Measurements from ENCODE around the gene ZSCAN18. TPM values are rescaled to one million over a fixed set of nuclear protein-coding genes. Genes with fewer than 3 reads are reported as not detected.

ZSCAN18 gene
- total RNA-seq, 1 experiment from 2014 or later = 0.12 TPM

- ChIA-PET POLR2A (no interaction called here), CTCF (no interaction called here), RAD21 (ENCODE audit: low non-redundant PET in 1 of 2, low total read pairs in 2 of 2, uncharacterized antibody in 2 of 2, unreplicated experiment in 2 of 2) (no interaction called here)
- peaks cover 4 to 17% of the 10 kb centered on the region in 2 experiments; a peak in 2 of 4 replicates for H3K9me3 ChIP-seq (ENCODE audit: control insufficient read depth in 1 of 2, insufficient read depth in 1 of 2, low read depth in 1 of 2, low read length in 2 of 2)
- H3K27me3 ChIP-seq (ENCODE audit: insufficient read depth, low read length) = no peaks in the 10 kb centered on the region
- BruUV-seq (replicated peaks) = no TSS peak
- no peaks in the 10 kb centered on the region for H3K4me1 ChIP-seq (ENCODE audit: control insufficient read depth in 1 of 2, insufficient read depth in 2 of 2, low read length in 2 of 2)
- DNase-seq (ENCODE audit: low read depth, low spot score) (no peak), ATAC-seq (no peak)
- H3K4me3 ChIP-seq (replicated peaks in 1 of 2; ENCODE audit: low read depth in 1 of 2, low read length in 2 of 2) = no peak overlapping the region
- H3K36me3 ChIP-seq (ENCODE audit: control insufficient read depth in 1 of 2, insufficient read depth in 2 of 2, low read length in 2 of 2) = no peaks in the 10 kb centered on the region
- H3K9ac ChIP-seq (ENCODE audit: low read length) = no peak overlapping the region
- intact Hi-C loops (cut with micrococcal nuclease) = no loop called here
- no peak overlapping the region for H3K4me2 ChIP-seq (ENCODE audit: low read length)
- no peaks in the 10 kb centered on the region for H4K20me1 ChIP-seq (ENCODE audit: insufficient read depth)
- H3K27ac ChIP-seq (ENCODE audit: low read depth, low read length) = no peak overlapping the region
- TF ChIP-seq CTCF (IDR thresholded peaks at IDR 0.05 in 2 of 3, conservative IDR thresholded peaks at IDR 0.05 in 1 of 3; ENCODE audit: borderline replicate concordance in 1 of 3, insufficient read depth in 1 of 3, low read depth in 2 of 3, low read length in 2 of 3) (no peak), JUND (IDR thresholded peaks at IDR 0.05) (no peak), POLR2A (IDR thresholded peaks at IDR 0.05; ENCODE audit: borderline replicate concordance, extremely low read depth, insufficient read depth, insufficient read length) (no peak), CBX3 (IDR thresholded peaks at IDR 0.05; ENCODE audit: low read depth) (no peak), EGR1 (IDR thresholded peaks at IDR 0.05; ENCODE audit: low read depth) (no peak), SIN3A (IDR thresholded peaks at IDR 0.05; ENCODE audit: low read depth) (no peak), ELF1 (IDR thresholded peaks at IDR 0.05; ENCODE audit: borderline replicate concordance, low read depth) (no peak), YY1 (IDR thresholded peaks at IDR 0.05; ENCODE audit: extremely low read depth, insufficient replicate concordance, low read depth, low read length) (no peak), TCF7L2 (IDR thresholded peaks at IDR 0.05; ENCODE audit: borderline replicate concordance, extremely low read depth, insufficient read depth, insufficient read length) (no peak), SP1 (IDR thresholded peaks at IDR 0.05; ENCODE audit: low read depth) (no peak), MAX (IDR thresholded peaks at IDR 0.05) (no peak), EZH2phosphoT487 (IDR thresholded peaks at IDR 0.05; ENCODE audit: borderline replicate concordance) (no peak), EZH2 (IDR thresholded peaks at IDR 0.05) (no peak), RAD21 (IDR thresholded peaks at IDR 0.05; ENCODE audit: low read depth) (no peak), ZNF274 (IDR thresholded peaks at IDR 0.05; ENCODE audit: low read depth, low read length) (no peak)
- TF ChIP-seq, protein P1, sequence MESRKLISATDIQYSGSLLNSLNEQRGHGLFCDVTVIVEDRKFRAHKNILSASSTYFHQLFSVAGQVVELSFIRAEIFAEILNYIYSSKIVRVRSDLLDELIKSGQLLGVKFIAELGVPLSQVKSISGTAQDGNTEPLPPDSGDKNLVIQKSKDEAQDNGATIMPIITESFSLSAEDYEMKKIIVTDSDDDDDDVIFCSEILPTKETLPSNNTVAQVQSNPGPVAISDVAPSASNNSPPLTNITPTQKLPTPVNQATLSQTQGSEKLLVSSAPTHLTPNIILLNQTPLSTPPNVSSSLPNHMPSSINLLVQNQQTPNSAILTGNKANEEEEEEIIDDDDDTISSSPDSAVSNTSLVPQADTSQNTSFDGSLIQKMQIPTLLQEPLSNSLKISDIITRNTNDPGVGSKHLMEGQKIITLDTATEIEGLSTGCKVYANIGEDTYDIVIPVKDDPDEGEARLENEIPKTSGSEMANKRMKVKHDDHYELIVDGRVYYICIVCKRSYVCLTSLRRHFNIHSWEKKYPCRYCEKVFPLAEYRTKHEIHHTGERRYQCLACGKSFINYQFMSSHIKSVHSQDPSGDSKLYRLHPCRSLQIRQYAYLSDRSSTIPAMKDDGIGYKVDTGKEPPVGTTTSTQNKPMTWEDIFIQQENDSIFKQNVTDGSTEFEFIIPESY (IDR thresholded peaks at IDR 0.05; ENCODE audit: extremely low read depth, insufficient replicate concordance, low read length) = no peak
- H3K79me2 ChIP-seq (ENCODE audit: insufficient read depth, low read length) = no peaks in the 10 kb centered on the region
- H3K9me2 ChIP-seq (ENCODE audit: insufficient read depth) = no peaks in the 10 kb centered on the region
- H2AFZ ChIP-seq (ENCODE audit: low read depth, low read length, poor library complexity, severe bottlenecking) = no peak overlapping the region
Observed at GRCh38 chr19:58053480-58054156, 44.4 kb downstream of the ZSCAN18 start.

Data from HCT116 (cell line).